Mesendoderm (in vitro differentiated cells): ENCODE measurements around the gene POLR2I.

Experiments used
- DNase-seq: peaks from one replicate; pipeline ENCODE4 v3.0.0; 2013
- H2AK5ac ChIP-seq: 2 replicates; pipeline ENCODE4 v1.6.1; 2013; ENCODE audit warnings: low read length, inconsistent platforms
- H2BK120ac ChIP-seq: 2 replicates; pipeline ENCODE4 v1.6.1; 2013; ENCODE audit warnings: low read depth, mild to moderate bottlenecking, low read length, moderate library complexity, mixed read lengths
- H2BK15ac ChIP-seq: replicated peaks from 2 replicates; pipeline ENCODE4 v1.6.1; 2013; ENCODE audit warnings: low read depth, mild to moderate bottlenecking, moderate library complexity
- H2BK5ac ChIP-seq: 2 replicates; pipeline ENCODE4 v1.6.1; 2013; ENCODE audit warnings: low read length, inconsistent platforms
- H3K18ac ChIP-seq: 2 replicates; pipeline ENCODE4 v1.6.1; 2013; ENCODE audit warnings: mild to moderate bottlenecking, low read length, mixed read lengths
- H3K23ac ChIP-seq: one replicate; pipeline ENCODE4 v1.6.1; 2013; ENCODE audit warnings: low read length
- H3K27ac ChIP-seq: 2 replicates; pipeline ENCODE4 v1.5.1; 2013; ENCODE audit warnings: low read depth, mild to moderate bottlenecking, inconsistent platforms, low read length, moderate library complexity
- H3K27me3 ChIP-seq: 2 replicates; pipeline ENCODE4 v1.6.1; 2013; ENCODE audit warnings: low read length, control low read depth, mild to moderate bottlenecking, inconsistent platforms; ENCODE audit not compliant: insufficient read depth, poor library complexity
- H3K36me3 ChIP-seq: 2 replicates; pipeline ENCODE4 v1.6.1; 2013; ENCODE audit warnings: low read length, inconsistent platforms; ENCODE audit not compliant: control insufficient read depth, insufficient read depth
- H3K4ac ChIP-seq: one replicate; pipeline ENCODE4 v1.6.1; 2013; ENCODE audit warnings: low read depth, mild to moderate bottlenecking, low read length, moderate library complexity
- H3K4me1 ChIP-seq: 2 replicates; pipeline ENCODE4 v1.6.1; 2013; ENCODE audit warnings: low read depth, low read length, inconsistent platforms; ENCODE audit not compliant: control insufficient read depth
- H3K4me2 ChIP-seq: 2 replicates; pipeline ENCODE4 v1.6.1; 2013; ENCODE audit warnings: low read length
- H3K4me3 ChIP-seq: 2 replicates; pipeline ENCODE4 v1.5.1; 2013; ENCODE audit warnings: mild to moderate bottlenecking, low read length
- H3K56ac ChIP-seq: one replicate; pipeline ENCODE4 v1.6.1; 2013; ENCODE audit warnings: low read length
- H3K79me1 ChIP-seq: 2 replicates; pipeline ENCODE4 v1.6.1; 2013; ENCODE audit warnings: low read length, inconsistent platforms
- H3K79me2 ChIP-seq: 2 replicates; pipeline ENCODE4 v1.6.1; 2013; ENCODE audit warnings: mild to moderate bottlenecking, low read length; ENCODE audit not compliant: control insufficient read depth, insufficient read depth
- H3K9ac ChIP-seq: 2 replicates; pipeline ENCODE4 v1.6.1; 2013; ENCODE audit warnings: low read length, inconsistent platforms
- H4K5ac ChIP-seq: one replicate; pipeline ENCODE4 v1.6.1; 2013; ENCODE audit warnings: low read length
- H4K8ac ChIP-seq: one replicate; pipeline ENCODE4 v1.6.1; 2013; ENCODE audit warnings: low read depth, mild to moderate bottlenecking, control low read depth, low read length, moderate library complexity
- WGBS: extraction: QIAGEN DNeasy Blood & Tissue Kit; methylation state at CpG from one replicate; pipeline ENCODE4 v1.1.7; 2013; ENCODE audit warnings: low lambda C conversion rate, missing lambda C conversion rate; ENCODE audit not compliant: insufficient coverage; ENCODE audit errors: extremely low coverage; 5-methylcytosine and 5-hydroxymethylcytosine counted together

Gene POLR2I

DNA sequence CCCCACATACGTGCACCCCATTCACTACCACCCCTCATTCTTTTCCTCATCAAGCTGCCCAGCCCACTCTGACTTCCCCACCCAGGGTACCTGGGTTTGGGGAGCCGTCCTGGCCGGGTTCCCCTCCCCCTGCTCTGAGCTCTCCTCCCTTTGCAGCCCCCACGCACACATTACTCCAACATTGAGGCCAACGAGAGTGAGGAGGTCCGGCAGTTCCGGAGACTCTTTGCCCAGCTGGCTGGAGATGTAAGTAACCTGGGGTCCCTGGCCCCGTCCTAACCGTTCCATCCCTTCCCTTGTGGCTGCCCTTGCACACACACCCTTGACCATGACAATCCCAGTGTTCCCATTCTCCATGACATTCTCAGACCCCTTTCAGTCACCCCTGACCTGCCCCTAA is 27.8 kb upstream of the POLR2I start:
- no peaks in the 10 kb centered on the region for H3K27me3 ChIP-seq
- H3K4me1 ChIP-seq: peaks cover 3% of the 10 kb centered on the region
- H3K23ac ChIP-seq: no peak overlapping the region
- WGBS: no CpG with 5 or more reads among the region's 9 CpGs
- no peak overlapping the region for H2AK5ac ChIP-seq
- peaks cover 21% of the 10 kb centered on the region for H3K36me3 ChIP-seq
- H2BK5ac ChIP-seq: no peak overlapping the region
- no peak overlapping the region for H3K4ac ChIP-seq
- H2BK15ac ChIP-seq: no peak overlapping the region
- H3K4me2 ChIP-seq: no peak overlapping the region
- no peak overlapping the region for H3K9ac ChIP-seq
- peaks cover 13% of the 10 kb centered on the region for H3K79me2 ChIP-seq
- H3K27ac ChIP-seq: no peak overlapping the region
- H4K5ac ChIP-seq: no peak overlapping the region
- H3K79me1 ChIP-seq: peaks cover 17% of the 10 kb centered on the region
- H3K56ac ChIP-seq: no peak overlapping the region
- H2BK120ac ChIP-seq: no peak overlapping the region
- H4K8ac ChIP-seq: no peak overlapping the region
- no peak overlapping the region for H3K18ac ChIP-seq
- no peak for DNase-seq
- H3K4me3 ChIP-seq: no peak overlapping the region

DNA sequence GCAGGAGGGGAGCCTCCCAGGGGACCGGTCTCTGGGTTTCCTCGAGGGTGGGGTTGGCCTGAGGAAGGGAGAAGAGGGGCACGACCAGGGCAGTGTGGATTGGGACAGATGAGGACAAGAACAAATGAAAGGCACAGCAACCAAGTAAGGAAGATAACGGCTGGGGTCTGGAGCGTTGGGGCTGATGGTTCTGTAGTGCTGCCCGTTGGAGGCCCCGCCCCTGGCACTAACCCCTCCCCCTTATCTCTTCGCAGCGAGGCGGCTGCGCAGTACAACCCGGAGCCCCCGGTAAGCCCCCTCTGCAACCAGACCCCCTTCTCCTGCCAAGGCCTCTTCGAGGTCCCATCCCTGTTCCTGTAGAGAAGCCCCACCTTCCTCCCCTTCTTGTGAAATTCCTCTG is 27.4 kb upstream of the POLR2I start:
- H3K4me3 ChIP-seq: no peak overlapping the region
- H3K23ac ChIP-seq: no peak overlapping the region
- H3K27me3 ChIP-seq: no peaks in the 10 kb centered on the region
- H4K8ac ChIP-seq: no peak overlapping the region
- H3K79me1 ChIP-seq: peaks cover 17% of the 10 kb centered on the region
- H3K4me1 ChIP-seq: peaks cover 3% of the 10 kb centered on the region
- no CpG with 5 or more reads among the region's 14 CpGs for WGBS
- H2BK5ac ChIP-seq: no peak overlapping the region
- H3K56ac ChIP-seq: peak overlapping the region; percentile 82
- no peak overlapping the region for H3K27ac ChIP-seq
- no peak for DNase-seq
- H3K79me2 ChIP-seq: peaks cover 13% of the 10 kb centered on the region
- H3K4me2 ChIP-seq: peak overlapping the region; percentile 80
- H2BK120ac ChIP-seq: no peak overlapping the region
- no peak overlapping the region for H3K4ac ChIP-seq
- H4K5ac ChIP-seq: no peak overlapping the region
- H3K18ac ChIP-seq: no peak overlapping the region
- H3K9ac ChIP-seq: peak overlapping the region; percentile 67
- no peak overlapping the region for H2AK5ac ChIP-seq
- no peak overlapping the region for H2BK15ac ChIP-seq
- peaks cover 21% of the 10 kb centered on the region for H3K36me3 ChIP-seq

DNA sequence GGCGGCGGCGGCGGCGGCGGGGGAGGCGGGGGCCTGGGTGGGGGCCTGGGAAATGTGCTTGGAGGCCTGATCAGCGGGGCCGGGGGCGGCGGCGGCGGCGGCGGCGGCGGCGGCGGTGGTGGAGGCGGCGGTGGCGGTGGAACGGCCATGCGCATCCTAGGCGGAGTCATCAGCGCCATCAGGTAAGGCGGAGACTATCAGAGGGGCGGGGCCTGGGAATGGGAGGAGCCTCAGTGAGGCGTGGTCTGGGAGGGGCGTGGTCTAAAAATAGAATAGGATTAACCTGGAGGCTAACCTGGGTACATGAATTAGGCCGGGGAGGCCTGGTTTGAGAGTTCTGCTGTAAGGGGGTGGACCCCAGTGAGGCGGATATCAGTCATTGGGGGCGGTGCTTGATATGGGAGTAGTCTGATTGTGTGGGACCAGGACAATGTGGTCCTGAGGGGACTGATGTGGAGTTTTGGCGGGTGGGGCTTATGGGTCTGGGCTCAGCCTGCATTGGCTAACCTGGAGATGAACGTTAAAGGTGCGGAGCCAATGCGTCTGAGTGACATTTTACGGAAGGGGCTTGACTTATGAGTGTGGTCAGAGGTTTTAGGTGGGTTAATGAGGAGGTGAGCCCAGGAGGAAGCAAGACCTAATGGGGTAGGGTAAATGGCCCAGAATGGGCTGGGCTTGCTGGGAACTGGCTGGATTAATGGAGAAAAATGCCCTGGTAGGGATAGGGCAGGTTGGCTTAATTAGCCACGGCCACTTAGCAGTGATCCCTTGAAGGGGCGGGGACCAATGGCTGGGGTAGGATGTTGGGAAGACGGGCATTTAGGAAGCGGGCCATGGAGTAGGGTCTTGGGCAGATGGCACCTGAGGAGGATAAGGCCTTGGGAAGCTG is 26.6 kb upstream of the POLR2I start:
- H3K23ac ChIP-seq: no peak overlapping the region
- peaks cover 3% of the 10 kb centered on the region for H3K4me1 ChIP-seq
- peak overlapping the region; percentile 97 for H3K9ac ChIP-seq
- H3K4me2 ChIP-seq: peak overlapping the region; percentile 80
- H4K5ac ChIP-seq: no peak overlapping the region
- H3K27me3 ChIP-seq: no peaks in the 10 kb centered on the region
- peak overlapping the region; percentile 49 for H3K4me3 ChIP-seq
- no peak overlapping the region for H3K27ac ChIP-seq
- H2AK5ac ChIP-seq: peak overlapping the region; percentile 54
- no peak overlapping the region for H4K8ac ChIP-seq
- no peak overlapping the region for H2BK15ac ChIP-seq
- peak; percentile 98 for DNase-seq
- peak overlapping the region; percentile 99 for H3K56ac ChIP-seq
- H3K36me3 ChIP-seq: peaks cover 17% of the 10 kb centered on the region
- H3K79me2 ChIP-seq: peaks cover 13% of the 10 kb centered on the region
- peaks cover 16% of the 10 kb centered on the region for H3K79me1 ChIP-seq
- WGBS: no CpG with 5 or more reads among the region's 42 CpGs
- no peak overlapping the region for H2BK5ac ChIP-seq
- H3K18ac ChIP-seq: peak overlapping the region; percentile 95
- H2BK120ac ChIP-seq: peak overlapping the region; percentile 88
- peak overlapping the region; percentile 98 for H3K4ac ChIP-seq

DNA sequence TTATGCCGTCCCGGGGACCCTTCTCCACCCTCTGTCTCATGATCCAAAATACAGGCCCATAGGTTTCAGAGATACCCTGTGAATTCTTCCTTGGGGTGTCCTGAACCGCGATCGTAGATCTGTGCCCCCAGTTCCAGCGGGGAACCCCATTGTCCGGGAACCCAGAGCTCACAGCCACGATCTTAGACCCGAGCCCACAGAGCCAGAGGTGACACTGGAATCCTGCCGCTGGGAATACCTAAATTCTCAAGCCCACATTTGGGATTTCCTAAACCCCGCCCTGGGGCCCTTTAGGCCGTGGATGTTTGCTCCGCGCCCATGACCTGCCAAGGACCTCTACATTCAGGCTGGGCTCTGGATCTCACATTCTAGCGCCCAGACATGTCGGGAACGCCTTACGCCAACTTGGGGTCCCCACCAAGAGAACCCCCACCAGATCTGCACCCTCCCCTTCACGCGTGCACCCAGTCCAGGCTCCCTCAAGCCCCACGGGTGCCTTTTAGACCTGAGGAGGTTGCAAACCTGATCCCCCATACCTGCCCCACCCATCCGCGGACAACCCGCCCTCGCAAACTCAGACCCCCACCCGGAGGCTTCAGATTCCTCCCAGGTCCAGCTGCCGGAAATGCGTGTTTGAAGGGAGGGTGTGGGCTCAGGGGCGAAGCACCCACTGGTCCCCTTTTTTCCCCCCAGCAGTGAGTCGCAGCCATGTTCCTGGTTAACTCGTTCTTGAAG is 25.8 kb upstream of the POLR2I start:
- Histone ChIP-seq H3K23ac (peak overlapping the region; percentile 15), H3K56ac (peak overlapping the region; percentile 99), H3K4me2 (peak overlapping the region; percentile 61), H3K36me3 (peaks cover 11% of the 10 kb centered on the region), H4K5ac (no peak overlapping the region), H3K79me2 (peaks cover 13% of the 10 kb centered on the region), H3K27me3 (no peaks in the 10 kb centered on the region), H4K8ac (no peak overlapping the region), H3K4me1 (peaks cover 3% of the 10 kb centered on the region), H2BK5ac (peak overlapping the region; percentile 14), H3K18ac (peak overlapping the region; percentile 95), H3K4me3 (peak overlapping the region; percentile 80), H3K4ac (peak overlapping the region; percentile 98), H3K27ac (peak overlapping the region; percentile 70), H2AK5ac (peak overlapping the region; percentile 84), H3K9ac (peak overlapping the region; percentile 97), H2BK15ac (no peak overlapping the region), H2BK120ac (peak overlapping the region; percentile 88), H3K79me1 (peaks cover 12% of the 10 kb centered on the region)
- WGBS: no CpG with 5 or more reads among the region's 31 CpGs
- DNase-seq: peak; percentile 88

DNA sequence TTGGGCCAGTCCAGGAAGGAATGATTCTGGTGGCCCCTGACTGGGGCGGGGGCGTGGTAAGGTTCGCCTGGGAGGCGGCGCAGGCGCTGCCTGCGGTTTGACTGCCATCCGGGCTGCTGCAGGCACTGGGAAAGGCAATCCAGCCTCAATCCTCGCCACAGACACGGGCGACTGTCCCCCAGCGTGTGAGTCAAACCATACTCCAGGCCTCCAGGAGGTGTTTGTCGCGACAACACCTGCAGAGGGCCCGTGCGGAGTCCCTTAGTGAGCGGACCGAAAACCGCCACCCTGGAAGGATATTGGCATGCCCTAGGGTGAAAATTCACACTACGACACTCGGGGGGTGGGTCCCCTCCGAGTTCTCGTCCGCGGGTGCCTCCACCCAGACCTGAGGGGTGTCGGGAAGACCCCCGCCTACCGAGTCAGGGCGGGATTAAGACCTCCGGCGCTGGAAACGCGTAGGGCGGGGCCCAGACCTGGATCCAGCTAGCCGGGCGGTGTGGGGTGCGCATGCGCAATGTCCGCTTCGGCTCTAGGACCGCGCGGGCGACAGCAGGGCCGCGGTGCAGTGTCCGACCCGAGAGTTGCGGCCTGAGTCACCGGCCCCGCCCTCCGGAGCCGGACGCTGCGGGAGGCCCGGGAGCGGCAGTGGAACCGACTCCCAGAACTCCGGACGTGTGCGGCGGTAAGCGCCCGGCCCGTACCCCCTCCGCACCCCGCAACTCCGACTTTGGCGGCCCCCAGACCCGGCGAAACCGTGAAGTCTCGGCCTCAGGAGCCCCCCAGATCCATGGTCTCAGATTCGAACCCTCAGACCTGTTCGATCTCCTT is 25.0 kb upstream of the POLR2I start, which contains the start of gene CAPNS1:
Gene CAPNS1 (plus strand): TSS at position 594 of the 831 bp plus-strand sequence. CDS start 946 bp downstream, outside the sequence.
- H3K79me1 ChIP-seq: peaks cover 12% of the 10 kb centered on the region
- peak within 1 kb of the TSS; percentile 97 for H3K9ac ChIP-seq
- peak within 1 kb of the TSS; percentile 88 for H2BK120ac ChIP-seq
- WGBS: no CpG with 5 or more reads among the region's 75 CpGs
- no peaks in the 10 kb centered on the region for H3K27me3 ChIP-seq
- H4K8ac ChIP-seq: no peak within 1 kb of the TSS
- peaks cover 13% of the 10 kb centered on the region for H3K79me2 ChIP-seq
- peak within 1 kb of the TSS; percentile 95 for H3K18ac ChIP-seq
- H4K5ac ChIP-seq: no peak within 1 kb of the TSS
- H3K56ac ChIP-seq: peak within 1 kb of the TSS; percentile 99
- peak within 1 kb of the TSS; percentile 80 for H3K4me3 ChIP-seq
- peak within 1 kb of the TSS; percentile 82 for H3K27ac ChIP-seq
- peaks cover 10% of the 10 kb centered on the region for H3K36me3 ChIP-seq
- peak within 1 kb of the TSS; percentile 74 for H3K4me2 ChIP-seq
- H3K4ac ChIP-seq: peak within 1 kb of the TSS; percentile 98
- DNase-seq: peak; percentile 98
- peaks cover 3% of the 10 kb centered on the region for H3K4me1 ChIP-seq
- peak within 1 kb of the TSS; percentile 15 for H3K23ac ChIP-seq
- H2BK5ac ChIP-seq: peak within 1 kb of the TSS; percentile 57
- peak within 1 kb of the TSS; percentile 84 for H2AK5ac ChIP-seq
- H2BK15ac ChIP-seq: no peak within 1 kb of the TSS
